SH-SY5Y (cell line): Measurements from ENCODE around the gene BBS9.

Experiments
- GATA2 ChIP-seq: IDR thresholded peaks from 2 replicates; pipeline ENCODE4 v1.6.1; 2011; ENCODE audit warnings: mild to moderate bottlenecking, low read depth, low read length
- GATA3 ChIP-seq: IDR thresholded peaks from 2 replicates; pipeline ENCODE4 v1.6.1; 2011; ENCODE audit warnings: low read depth, mild to moderate bottlenecking, low read length, moderate library complexity

The BBS9 gene

DNA sequence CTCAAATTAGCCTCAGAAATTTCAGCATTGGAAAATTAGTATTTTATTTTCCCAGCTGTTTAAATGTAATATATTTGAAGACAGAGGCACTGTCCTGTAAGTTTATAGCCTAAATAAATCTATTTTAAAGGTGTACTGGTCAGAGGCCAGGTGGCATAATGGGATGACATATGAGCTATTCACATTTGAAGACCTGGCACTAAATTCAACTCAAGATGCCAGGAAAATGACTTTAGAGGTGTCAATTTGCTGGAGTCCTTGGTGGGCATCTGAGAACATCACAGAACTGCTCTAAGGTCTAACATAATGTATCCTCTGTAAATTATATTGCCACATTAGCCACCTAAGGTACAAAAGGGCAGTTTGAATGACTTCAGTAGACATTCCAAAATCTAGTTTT is 427.1 kb downstream of the BBS9 start:
- TF ChIP-seq GATA3 (no peak), GATA2 (no peak)

DNA sequence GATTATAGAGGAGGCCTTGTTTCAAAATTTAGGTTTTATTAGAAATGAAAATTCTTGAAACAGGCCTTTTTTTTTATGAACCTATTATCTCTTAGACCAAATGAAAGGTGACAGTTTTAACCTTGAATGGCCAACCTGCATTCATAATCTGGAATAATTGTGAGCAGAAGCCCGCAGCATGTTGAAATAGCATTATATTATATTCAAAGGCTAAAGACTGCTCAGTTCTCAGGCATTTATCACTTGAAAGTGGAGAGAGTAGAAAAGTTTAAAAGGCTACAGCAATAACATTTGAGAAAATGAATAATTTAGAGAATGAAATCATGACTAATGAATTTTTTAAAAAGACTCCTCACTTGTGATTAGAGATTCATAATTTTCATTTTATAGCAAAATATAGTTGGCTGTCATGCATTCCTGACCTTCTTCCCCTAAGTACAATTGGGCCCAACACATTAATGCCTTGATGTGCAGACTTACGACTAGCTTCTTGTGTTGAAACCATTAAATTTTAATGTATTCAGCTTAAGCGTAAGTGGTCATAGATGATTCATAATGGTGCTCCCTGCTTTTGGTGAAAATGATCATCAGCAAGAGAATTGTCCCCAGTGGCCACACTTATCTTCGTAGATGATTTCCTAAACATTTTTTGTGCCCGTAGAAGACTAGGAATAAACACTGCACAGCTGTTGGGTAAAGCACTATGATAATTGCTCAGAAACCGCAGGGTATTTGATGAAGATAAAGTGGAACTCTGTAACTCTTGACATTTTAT is 429.4 kb downstream of the BBS9 start:
- TF ChIP-seq GATA3 (no peak), GATA2 (no peak)

DNA sequence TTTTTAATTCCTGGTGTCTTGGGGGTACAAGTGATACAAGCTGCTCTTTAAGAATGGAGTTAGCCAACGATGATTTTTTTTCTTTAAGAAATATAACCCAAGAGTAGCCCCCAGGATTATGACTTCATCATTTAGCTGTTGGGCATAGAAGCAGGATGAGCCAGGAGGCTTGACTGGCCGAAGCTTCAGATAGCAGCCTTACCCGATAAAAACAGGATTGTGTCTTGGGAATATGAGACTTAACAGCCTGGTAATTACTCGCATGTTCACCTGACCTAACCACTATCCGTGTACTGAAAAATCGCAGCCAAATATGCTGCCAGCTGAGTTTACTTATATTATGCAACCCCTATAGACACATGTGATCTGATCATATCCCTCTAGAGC is 430.0 kb downstream of the BBS9 start:
- TF ChIP-seq GATA3 (no peak), GATA2 (no peak)

DNA sequence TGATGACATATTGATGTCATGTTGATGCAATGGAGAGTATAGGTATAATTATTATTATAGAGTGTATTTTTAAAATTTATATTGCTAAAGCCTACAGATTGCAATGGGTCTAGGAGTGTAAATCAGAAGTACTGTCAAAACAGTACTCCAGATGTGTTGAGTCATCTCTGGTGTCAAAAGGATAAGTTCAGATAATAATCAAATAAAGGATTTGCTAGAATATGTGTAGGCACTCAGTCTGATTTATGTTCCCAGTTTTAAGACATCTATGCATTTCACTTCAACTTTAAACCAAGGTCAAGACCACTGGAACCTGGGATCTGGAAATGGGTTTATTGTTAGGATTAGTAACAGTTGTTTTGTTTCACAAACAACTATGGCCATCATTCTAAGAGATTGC is 433.6 kb downstream of the BBS9 start:
- TF ChIP-seq GATA2 (no peak), GATA3 (no peak)

DNA sequence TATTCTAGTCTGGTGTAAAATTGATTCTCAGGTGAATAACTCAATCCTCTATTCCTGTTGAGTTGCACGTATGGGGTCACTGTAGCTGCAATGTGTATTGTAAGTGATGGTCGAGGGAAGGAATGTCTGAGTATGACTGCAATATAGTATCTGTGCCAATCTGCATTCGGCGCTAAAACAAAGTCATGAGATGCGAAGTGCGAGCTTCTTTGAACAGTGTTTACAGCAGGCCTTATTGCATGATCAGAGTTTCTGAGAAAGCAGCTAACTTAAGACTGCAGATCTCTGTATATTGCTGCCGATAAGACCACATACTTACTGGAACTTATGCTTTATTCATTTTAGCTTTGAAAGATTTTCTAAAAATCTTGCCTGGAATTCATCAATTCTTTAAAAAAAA is 434.3 kb downstream of the BBS9 start:
- TF ChIP-seq GATA2 (no peak), GATA3 (no peak)

DNA sequence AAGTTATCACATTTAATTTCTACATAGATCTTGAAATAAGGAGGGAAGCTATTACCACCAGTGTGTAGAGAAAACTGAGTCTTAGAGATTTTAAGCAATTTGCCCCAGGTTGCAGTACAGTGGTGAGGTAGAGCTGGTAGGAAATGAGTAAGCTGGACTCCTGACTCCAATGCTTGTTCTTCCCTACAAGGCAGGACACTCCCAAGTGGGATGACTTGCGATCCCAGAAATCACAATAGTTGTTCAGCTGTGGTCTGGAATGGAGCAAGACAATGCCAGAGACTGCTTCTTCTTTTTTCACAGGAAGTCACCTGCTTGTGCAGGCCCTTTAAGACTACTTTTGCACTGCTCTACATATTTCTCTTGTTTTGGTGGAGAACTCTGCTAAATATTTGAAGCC is 448.8 kb downstream of the BBS9 start:
- no peak for TF ChIP-seq GATA3
- no peak for TF ChIP-seq GATA2

DNA sequence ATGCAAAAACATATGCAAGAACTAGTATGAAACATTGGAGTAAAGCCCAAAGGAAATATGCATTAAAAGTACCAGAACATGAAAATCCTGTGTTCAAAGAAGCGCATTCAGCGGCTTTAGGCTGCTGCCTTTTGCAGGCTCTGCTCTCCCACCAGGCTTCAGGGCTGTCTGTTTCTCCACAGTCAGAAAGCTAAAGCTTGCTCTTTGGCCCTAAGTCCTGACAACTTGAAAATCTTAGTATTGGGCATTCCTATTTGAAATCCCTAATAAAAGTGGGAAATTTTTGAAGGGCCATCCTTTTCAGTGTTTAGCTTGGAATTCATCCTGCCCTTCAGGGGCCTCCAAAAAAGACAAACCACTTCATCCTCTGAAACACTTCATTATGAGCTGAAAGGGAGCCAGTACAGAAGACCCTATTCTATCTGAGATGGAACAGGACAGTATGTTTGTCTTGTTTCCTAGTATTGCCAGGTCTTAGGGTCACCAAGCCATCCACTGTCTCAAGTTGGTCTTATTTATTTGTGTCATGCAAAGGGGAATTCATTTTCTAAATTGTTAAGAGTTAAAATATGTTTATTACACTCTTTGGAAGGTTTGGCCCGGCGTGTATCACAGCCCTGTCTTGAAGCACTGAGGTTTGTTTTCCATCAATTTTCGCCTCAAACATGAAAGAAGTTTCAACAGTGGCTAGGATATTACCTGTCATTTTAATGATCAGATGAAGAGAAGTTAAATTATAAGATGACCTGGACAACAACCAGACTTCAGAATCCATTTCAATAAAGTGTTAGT is 449.7 kb downstream of the BBS9 start:
- TF ChIP-seq GATA2 (no peak), GATA3 (no peak)

DNA sequence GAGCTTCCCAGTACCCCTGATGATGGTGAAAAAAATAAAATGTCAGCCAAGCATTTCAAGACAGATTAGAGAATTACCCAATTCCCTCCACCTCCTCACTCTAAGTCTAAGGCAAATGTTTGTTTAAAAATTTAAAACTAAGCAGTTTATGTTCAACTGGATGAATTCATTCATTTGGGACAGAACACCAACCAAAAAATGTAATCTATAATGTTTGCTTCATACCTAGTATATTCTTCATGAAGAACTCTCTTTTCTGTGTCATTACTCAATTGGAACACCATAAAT is 450.3 kb downstream of the BBS9 start:
- TF ChIP-seq GATA3 (no peak), GATA2 (no peak)

DNA sequence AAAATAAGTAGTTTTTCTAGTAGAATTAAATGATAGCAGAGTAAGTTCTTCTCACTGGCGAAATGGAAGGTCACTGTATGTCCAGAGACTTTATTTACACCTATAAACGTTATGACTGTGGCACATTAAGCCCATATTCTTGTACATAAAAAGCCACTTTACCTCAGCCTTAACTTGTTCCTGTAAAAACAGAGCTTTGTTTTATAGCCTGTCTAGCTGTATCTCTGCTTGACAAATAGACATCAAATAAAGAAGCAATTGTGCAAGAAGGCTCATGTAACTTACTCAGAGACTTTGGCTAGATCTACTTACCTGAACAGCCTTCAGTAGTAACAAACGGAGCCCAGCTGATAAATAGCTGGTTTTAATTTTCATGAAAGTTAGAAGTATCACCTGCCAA is 451.9 kb downstream of the BBS9 start:
- no peak for TF ChIP-seq GATA3
- TF ChIP-seq GATA2 = no peak

DNA sequence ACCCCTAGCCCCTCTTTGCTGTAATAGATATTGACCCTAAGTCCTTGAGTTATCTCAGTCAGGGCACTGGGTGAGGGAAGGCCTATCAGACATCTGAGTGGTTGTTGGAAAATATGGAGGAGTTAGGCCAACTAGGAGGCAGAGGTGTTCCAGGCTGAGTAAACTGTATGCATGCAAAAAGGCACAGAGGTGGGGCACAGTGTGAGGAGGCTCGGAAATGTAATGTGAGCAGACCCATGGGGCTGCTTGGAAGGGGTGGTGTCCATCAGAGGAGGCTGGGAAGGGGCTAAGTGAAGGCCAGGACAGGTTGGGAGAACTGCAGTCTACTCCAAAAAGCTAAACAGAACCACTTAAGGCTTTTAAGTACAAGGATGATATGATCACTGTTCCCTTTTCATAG is 452.7 kb downstream of the BBS9 start:
- no peak for TF ChIP-seq GATA3
- TF ChIP-seq GATA2 = no peak

DNA sequence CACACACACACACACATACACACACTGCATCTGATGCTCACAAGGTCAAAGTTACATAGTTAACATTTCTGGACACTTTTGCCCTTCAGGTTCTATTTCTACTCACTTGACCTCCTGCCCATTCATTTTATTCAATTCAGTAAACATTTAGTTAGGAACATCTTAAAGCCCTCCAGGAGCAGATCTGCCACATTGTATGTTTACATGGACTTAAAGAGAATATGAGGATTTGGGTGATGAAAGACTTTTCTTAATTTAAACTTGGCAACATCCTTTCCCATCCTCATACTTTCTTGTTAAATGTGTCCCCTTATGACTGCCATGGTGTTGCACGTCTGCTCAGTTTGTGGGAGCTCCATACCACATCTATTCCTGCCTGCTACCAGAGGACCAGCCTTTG is 453.2 kb downstream of the BBS9 start:
- TF ChIP-seq GATA3 (no peak), GATA2 (no peak)

DNA sequence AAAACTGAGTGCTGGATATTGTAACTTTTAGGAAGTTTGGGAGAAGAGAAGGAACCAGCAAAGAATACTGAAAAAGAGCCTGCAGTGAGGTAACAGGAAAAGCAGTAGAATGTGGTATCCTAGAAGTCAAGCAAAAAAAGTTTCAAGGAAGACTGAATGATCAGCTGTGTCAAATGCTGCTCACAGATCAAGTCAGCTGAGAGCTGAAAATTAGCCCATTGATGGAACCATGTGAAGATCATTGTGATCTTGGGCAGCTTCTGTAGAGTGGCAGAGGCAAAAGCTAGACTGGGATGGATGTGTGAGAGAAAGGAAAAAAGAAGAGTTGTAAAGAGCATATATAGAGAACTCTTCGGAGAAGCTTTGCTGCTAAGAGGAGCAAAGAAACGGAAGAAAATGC is 460.5 kb downstream of the BBS9 start:
- TF ChIP-seq GATA2 = no peak
- no peak for TF ChIP-seq GATA3

DNA sequence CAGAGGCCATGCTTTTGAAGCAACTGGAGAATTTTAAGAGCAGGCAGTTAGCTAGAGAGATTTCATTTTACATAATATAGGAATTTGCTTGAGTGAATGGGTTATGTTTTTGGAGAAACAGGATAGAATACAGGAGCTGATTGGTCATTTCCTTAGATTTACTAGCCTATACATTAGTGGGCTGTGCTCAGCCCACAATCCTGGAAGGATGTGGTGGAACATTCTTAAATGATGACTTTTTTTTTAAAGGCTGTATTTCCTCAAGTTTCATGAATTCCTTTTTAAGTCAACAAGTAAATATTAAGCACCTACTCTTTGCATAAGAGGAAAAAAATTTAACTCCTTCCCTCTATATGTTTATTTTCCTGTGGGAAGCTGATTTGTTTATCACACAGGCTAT is 461.6 kb downstream of the BBS9 start:
- no peak for TF ChIP-seq GATA2
- TF ChIP-seq GATA3 = no peak

DNA sequence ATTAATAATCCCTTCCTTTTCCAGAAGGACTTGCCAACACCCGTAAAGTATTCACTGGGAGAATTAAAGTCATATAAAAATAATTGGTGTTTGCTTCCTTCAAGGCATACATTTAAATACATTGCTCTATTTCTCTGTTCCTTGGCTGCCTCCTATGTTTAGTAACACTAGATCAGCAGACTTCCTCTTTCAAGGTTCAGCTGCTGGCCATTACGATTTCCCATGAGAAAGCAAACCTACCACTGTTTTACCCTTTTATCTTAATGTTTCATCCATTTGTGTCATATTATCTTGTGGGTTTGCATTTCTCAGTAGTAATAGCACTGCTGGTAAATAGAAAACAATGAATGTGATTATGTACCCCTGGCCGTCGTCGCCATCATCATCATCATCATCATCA is 462.1 kb downstream of the BBS9 start:
- TF ChIP-seq GATA3 = no peak
- no peak for TF ChIP-seq GATA2

DNA sequence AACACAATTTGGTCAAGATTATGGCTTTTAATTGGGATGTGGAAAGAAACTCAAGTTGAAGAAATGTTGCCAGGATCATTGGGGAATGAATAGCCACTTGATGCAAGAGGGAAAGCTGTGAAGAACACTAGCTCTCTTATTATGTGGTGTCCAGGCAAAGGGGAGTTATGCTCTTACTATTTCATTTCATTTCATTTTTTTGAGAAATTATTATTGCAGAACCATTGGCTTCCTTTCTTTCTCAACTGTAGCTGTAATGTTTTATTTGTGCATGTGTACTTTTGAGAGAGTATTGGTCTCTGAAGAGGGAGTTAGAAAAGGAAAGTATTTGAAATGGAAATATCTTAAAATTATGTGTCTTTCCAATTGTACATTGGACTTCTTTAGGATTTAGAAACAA is 463.4 kb downstream of the BBS9 start:
- TF ChIP-seq GATA3 (no peak), GATA2 (no peak)
